ENCODE data around the gene SCFD2. TPM values are rescaled to one million over a fixed set of nuclear protein-coding genes. Genes with fewer than 3 reads are reported as not detected.
A peak's percentile ranks its signal among the peaks of the same experiment; 100 is the strongest.

Gene SCFD2
- polyA plus RNA-seq, 12 donors: 10.3 to 13.4 (median 11.6) TPM; not detected in 1

DNA sequence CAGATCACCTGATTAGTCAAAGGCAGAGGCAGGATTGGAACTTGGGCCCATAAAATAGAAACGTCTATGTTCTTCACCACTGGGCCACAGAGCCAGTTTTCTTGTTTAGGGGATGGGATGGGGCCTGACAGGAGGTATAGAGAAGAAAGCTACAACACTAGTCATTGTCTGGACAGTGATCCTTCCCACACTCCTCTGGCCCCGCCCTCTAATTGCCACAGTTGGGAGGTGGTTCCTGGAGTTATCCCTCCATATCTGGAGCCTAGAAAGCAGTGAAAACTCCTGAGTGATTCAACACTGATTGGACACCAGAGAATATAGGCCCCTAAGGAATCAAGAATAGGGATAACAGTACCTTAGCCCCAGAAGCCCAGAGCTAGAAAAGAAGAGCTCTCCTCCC lies 480.9 kb downstream of the SCFD2 start:
- no peak for DNase-seq

DNA sequence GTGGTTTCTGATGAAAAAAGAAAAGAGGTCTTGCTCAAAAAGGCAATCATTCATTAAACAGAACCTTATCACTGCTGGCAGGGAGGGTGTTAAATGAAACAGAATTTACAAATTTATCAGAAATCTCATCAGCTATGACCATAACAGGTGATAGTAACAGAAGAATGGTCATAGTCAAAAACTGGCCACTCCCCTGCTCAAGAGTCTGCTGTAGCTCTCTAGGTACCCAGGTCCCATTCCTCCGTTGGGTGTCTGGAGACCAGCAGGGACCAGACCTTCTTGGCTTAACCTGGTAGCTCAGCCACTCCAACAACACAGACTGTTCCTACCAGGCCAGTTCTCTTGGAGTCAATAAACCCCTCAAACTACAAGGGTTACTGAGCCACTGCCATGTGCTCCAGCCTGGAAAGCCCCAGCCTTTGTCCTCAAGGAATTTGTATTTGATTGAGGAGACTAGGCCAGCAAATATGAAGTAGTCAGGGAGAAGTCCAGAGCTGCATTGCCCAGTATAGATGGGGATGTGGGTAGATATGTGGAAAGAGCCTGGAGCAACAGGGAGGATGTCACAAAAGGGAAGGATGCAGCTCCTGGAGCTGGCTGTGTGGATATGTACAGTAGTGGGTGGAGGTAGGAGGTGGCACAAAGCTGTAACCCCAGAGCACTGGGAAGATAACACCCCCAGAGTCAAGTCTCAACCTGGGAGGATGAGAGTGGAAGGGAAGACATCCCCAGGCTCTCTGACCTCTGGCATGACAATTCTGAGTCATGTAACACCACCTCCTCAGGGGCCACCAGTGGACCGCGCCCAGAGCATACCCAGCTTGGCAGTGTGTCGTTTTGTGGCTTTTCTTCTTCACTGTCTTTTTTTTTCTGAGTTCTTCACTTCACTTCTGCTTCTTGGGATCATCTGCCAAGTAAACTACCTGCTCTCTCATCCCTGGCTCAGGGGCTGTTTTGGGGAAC lies 481.9 kb downstream of the SCFD2 start:
- DNase-seq: no peak

DNA sequence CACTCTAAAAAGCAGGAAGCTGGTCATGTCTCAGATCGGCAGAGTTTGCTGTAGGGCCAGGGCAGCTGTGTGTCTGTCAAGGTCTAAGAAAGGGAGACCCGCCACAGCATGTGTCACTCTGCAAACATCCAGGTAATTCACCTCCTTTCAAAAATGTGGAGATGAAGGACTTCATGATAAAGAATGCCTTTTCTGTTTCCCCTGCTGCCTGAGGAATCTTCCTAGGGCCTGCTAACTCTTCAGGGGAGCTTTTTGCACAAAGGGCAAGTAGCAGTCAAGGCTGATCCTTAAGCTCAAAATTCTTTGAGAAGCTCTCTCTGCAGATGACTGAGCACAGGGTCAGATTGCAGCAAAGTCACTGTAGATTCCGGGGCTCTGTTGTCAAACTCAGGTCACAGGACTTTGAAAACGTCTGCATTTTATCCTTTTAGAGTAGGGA lies 482.7 kb downstream of the SCFD2 start:
- no peak for DNase-seq

DNA sequence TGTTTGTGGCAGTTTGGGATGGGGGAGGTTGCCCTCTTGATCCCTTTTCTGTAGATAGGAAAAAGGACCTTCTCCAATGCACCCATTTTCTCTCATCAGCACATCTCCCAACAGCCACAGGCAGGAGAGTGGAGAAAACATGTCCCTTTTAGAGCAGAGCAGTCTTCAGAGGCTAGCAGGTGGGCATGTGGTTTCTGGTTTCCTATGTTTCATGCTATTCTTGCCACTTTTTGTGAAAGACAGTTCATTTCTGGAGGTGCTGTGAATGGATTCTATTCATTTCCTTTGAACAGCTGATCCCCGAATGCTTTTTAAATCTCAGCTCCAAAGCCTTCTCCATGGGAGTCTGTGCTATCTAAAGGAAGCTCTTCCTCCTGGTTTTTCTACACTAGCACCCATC lies 484.9 kb downstream of the SCFD2 start:
- no peak for DNase-seq

DNA sequence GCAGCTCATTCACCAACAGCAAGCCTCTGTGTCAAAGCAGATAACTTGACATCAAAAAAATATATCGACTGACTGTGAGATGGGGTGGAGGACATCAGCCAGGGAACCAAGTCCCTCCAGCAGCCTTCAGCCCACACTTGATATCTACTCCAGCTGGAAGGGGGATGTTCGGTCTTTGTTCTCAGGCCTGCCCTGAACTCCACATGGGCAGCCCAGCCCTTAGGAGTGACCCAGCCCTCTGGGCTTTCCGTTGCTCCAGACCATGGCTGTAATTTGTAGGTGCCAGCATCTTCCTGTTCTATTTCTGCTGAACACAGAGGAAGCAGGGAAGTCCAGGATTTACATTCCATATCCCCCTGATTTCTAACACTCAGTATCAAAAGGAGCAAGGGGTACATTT lies 486.4 kb downstream of the SCFD2 start:
- no peak for DNase-seq

DNA sequence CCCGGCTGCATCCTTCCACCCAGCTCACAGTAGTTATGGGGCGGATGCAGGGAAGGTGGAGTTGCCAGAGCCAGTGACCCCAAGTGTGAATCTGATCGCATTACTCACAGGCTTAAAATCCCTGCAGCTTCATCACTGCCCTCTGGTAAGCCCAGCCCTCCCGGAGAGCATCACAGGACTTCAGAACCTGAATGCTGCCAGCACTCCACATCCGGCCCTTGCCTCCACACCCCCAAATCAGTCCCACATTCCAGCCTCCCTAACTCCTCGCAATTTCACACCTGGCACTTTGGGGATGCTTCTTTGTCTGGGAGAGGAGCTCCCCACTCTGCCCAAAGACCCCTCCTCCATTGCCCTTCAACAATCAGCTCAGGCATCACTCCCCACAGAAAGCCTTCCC lies 488.2 kb downstream of the SCFD2 start:
- DNase-seq: no peak

DNA sequence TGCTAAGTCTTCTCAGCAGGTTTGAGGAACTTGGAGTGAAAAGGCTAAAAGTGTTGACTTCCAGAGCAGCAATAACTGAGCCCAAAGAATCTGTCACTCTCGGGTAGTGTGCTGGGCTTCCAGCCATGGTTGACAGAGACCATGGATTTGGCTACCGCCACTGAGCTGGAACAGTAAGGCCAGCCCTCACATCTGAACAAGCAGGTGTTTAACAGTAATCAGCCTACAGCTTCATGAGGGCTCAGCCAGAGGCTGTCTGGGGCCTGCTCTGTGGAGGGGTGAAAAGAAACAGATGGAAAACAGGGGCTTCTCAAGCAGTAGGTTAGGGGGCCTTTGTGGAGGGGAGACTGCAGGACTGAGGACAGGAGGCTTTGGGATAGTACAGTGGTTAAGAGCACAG lies 488.8 kb downstream of the SCFD2 start:
- no peak for DNase-seq

DNA sequence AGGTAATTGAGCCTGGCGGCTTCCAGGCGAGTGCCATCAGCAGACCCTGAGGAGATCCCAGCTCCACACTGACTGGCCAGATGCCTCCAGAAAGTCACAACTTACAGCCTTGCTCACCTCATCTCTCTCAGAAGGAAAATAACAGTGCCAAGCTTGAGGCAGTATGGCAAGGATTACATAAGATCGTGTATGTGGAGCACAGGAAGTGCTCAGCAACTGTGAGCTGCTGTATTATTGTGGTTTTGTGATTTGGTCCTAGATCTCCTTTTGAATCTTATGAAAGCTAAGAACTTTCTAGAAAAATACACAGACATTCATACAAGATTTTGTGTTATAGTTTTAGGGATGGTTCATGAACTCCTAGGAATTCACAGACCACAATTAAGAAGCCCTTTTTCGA lies 489.8 kb downstream of the SCFD2 start:
- no peak for DNase-seq

DNA sequence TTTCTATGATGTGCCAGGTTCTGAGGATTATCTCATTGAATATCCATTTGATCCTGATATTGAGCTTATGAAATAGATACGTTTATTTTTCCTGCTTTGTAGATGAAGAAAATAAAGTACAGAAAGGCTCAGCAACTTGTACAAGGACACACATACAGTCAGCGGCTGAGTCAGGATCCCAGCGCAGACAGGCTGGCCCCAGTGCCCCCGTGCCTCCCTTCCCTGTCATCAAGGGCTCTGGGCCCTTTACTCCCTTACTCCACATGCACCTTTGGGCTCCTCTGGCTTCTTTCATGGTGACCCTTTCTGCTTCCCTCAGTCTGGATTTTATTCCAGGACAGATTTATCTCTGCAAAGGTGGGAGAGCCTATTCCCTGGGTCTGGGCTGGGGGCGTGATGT lies 490.9 kb downstream of the SCFD2 start:
- no peak for DNase-seq

DNA sequence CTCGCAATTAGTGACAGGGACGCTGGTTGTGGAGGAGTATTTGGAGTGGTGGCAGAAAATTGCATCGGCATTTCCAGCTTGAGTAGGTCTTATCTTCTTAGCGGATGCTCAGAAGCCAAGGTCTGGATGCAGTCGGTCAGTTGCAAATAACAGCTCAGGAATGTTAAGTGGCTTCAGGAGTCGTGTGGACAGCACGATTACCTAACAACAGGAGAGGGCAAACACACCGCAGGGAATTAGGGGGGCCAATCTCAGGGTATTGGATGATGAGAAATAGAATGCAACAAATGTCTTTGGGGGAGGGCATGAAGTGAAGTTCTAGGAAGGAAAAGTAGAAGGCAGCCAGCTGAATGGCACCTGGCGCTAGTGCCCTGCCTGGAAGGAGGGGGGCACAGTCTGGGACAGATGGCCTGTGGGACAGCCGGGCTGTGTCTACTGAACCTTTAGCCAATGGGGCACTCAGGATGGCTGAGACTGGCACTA lies 492.0 kb downstream of the SCFD2 start:
- no peak for DNase-seq

DNA sequence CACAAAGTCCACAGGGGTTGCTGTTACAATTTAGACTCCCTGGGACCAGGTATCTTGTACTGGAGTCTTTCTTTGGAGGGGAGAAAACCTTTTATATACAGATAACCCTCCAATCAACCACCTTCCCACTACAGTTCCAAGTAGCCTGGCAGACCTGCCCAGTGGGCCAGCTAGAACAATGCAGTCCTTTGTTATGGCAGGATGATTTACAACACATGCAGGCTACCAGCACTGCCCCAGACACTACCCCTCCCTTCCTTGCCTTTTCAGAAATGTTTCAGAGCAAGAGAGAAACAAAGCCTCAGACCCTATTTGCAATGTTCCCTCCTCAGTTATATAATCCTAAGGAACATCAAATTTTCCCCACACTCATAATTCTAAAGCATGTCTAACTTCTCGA lies 492.7 kb downstream of the SCFD2 start:
- no peak for DNase-seq

DNA sequence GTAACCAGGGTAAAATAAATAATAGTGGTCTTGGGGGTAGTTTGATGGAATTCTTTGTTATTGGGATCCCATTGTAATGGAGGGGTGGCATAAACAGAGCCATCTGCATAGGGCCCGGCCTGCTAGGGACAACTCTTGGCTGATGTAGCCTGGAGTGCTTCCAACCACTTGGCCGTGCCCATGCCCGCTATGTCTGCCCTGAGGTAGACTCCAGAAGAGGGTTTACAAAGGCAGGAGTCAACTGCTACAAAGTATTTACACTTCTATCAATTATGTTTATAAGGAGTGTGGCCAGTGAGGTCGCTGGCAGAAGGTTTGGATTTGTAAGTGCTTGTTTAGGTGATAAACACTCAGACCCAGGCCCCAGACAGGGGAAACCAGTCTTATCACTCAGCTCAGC lies 495.6 kb downstream of the SCFD2 start:
- DNase-seq: no peak

DNA sequence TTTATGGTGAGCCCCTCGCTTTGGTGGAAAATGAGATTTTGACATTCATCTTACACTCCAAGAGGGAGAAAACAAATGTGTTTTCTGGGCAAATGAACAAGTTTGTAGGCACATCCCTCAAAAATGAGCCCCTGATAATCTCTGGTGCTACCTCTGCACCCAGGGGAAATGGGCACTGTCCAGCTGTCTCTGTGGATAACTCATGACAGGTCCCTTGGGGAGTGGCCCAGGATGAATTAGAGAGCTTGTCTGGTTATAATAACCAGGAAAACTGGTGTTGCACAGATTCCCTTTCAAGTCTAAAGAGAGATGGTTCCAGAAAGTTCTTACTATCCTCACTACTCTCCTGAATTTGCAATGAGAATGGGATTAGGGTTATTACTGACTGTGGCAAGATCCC lies 496.2 kb downstream of the SCFD2 start:
- no peak for DNase-seq

DNA sequence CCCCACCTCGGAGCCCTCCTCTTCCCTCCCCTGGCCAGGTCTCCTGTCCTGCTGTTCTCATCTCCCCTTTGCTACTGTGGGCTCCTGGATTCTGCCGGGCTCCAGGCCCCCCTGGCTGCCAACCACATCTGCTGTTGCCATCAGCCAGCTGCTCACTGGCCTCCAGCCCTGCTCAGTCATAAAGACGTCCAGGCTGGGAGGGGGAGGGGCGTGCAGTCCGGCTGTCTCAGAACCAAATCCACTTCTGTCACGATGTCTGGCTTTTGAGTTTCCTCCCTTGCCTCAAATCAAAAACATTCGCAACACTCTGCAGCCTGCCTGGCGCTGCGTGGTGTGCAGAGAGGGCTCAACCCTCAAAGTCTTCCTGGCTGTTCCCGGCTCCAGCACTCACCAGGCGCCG lies 496.7 kb downstream of the SCFD2 start:
- DNase-seq: peak; percentile 84

DNA sequence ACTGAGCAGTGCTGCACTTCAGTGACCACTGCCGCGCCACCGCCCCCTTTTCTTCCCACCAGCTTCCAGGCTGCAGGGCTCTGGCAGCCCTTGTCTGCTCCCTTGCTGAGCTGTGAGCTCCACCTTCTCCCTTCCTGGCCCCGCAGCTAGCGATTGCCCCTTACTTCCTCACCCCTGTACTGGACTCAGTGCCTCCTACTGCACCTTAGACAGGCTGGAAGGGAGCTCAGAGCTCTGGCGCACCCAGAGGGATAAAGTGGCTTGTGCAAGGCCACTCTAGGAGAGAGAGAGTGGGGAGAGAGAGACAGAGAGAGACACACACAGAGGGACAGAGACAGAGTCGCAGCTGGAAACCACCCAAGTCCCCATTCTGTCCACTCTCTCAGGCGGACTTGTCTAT lies 497.7 kb downstream of the SCFD2 start:
- no peak for DNase-seq

DNA sequence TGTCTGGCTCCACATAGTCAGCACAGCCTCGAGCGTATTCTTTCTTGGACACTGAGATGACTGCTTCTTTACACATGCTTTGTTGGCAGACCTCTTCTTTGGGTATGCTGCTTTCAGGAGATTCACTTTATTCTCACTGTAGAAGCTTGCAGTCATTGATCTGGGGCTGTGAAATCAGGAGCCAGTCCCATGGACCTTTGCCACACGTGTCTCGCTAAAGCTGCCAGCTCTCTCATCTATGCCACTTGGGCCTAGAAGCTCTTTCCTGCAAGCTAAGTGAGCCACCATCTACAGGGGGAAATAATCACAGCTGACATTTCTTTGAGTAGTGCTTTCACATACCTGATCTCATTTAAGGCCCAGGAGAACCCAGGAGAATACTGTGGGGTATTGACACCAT lies 498.7 kb downstream of the SCFD2 start:
- DNase-seq: no peak

DNA sequence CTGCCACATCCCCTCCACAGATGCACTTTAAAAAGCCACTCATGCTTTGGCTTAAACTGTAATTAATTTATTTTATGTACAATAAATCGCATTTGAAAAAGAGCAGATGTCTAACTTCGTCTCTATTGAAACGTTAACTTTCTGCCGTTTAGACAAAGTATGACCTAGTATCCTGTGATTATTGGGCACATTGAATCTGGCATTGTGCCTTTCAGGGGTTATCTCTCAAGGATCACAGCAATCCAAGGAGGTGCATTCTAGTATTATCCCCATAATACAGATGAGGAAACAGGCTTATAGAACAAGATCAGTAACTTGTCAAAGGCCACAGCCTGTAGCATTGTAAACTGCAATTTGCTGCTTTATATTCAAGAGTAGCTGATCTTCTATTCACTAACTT lies 499.1 kb downstream of the SCFD2 start:
- DNase-seq: no peak

DNA sequence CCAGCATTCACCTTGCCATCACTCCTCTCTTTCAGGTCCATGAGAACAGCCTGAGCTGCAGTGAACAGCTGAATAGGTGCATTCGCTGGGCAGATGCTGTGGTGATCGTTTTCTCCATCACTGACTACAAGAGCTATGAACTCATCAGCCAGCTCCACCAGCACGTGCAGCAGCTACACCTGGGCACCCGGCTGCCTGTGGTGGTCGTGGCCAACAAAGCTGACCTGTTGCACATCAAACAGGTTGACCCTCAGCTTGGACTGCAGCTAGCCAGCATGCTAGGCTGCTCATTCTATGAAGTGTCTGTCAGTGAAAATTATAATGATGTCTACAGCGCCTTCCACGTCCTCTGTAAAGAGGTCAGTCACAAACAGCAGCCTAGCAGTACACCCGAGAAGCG lies 500.6 kb downstream of the SCFD2 start:
- DNase-seq: no peak

DNA sequence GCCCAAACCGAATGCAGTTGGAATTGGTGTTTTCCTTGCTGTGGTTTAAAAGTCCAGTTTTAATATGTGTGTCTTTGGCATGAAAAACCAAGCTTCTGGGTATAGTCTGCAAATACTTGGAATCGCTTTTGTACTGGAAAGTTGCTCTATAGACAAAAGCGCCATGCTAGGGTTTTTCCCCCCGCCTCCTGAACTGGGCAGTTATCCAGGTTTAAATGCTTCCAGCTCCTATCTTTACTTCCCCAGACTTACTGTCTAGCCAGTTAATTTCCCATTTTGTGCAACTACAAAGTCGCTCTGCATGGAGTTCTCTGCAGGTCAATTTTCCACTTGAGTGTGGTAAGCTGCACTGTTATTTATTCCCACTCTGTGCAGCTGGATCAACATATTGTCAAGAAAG lies 501.1 kb downstream of the SCFD2 start:
- DNase-seq: peak; percentile 77

DNA sequence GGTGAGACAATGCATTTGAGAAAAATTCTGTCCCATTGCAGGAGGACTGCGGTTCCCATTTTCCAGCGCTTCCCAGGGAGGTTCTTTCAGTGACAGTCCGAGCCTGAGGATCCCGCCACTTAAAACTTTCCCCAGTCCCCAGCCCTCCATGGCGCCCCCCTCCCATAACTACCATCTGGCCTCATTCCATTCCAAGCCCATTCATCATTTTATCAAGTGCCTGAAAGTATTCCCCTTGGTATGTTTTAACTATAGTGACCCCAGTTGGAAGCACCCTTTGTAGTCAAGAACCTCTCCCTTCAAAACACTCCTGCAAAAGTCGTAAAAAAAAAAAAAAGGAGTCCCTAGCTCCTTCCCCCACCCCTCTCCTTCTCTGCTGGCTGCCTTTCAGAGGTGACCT lies 502.5 kb downstream of the SCFD2 start:
- DNase-seq: no peak

DNA sequence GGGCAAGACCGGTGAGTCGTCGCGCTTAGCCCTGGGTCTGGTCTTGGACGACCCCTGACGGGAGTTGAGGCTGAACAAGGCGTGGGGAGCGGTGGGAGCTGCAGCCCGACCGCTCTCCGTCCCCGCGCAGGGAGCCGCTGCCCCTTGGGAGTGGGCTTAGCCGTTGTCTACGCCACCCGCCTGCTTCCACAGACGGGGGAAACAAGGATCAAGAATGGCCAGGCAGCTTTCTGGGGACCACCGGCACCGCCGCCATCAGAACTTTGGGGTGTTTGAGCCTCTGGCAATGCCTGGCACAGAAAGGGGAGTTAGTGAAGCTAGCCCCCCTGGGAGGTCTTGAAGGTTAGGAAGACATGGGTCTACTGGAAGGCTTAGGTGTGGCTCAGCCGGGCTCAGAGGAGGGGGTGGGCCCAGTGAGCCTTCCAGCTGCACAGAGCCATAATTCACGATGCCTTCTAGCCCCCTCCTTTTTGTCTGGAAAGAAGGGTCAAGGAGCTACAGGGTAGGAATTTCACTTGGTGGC lies 503.2 kb downstream of the SCFD2 start:
- no peak for DNase-seq

DNA sequence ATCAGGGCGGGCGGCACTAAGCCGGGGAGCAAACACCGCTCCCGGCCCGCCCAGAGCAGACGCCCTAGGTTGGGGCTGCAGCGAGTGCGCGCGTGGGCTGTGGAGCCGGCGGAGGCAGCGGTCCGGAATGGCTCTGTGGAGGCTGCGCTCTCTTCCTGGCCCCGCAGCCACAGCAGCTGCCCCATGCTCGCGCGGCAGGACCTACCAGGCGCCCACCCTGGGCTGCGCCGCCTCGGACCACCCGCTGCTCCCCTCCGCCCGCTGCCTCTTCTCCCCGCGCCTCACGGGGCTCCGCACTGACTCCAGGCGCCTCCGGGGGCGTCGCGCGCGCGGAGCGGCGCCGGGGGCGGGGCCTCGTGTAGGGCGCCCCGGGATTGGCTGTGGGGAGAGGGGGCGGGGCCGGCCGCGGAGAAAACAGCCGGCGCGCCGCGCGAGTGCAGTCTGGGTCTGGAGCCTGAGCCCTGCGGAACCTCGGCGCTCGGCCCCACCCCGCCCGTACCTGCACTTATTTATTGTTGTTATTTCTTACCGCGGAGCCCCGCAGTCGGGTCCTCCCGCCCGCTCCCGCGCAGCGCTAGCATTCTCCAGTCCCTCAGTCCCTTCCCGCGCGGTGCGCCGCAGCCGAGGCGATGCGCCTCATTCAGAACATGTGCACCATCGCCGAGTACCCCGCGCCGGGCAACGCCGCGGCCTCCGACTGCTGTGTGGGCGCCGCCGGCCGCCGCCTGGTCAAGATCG lies 503.8 kb downstream of the SCFD2 start, which contains the start of gene RASL11B:
Gene RASL11B, plus strand, starts transcription at position 439 of the 738 bp plus-strand sequence. Its CDS starts 191 bp downstream, at position 630.
- peak; percentile 83 for DNase-seq

All from muscle of arm (tissue), 12 donors.